NCI-H2029 (cell line): ENCODE results near the gene ARHGDIB.

Experiments used
- DNase-seq: peaks from one replicate; lab custom pipeline; 2025; lab: John Stamatoyannopoulos, UW

ARHGDIB gene

DNA sequence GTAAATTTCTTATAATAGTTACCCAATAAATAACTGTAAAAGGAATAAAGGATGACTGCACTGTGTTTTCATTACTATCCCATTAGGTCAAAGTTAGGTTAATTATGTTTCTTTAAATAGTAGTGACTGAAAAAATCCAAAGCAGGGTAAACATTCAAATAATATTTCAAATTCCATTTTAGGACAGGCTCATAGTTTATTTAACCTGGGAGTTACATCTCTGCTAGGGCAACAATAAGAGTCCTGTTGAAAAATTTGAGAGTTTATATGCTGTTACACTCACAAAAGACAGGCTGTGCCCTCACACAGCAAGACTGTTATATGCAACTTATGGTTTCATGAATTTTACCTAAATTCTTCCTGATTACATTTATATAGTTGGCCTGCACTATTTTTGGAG is 31.1 kb downstream of the ARHGDIB start:
- no peak for DNase-seq

DNA sequence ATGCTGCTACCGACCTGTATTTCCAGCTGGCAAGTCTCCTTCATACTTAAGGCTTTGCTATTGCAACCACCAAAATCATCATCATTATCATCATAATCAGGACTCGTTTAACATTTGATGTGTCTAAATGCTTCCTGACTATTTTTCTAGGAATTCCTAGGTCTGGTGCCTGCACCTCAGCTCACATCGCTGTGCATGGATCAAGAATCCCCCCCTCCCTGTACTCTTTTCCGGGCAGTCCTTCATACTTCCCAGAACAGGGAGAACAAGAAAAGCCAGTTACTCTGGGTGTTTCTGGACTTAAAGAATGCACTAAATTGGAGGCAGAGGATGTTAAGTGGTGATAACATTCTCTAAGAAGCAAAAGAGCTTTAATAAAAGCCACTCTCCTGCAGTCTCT is 32.5 kb downstream of the ARHGDIB start:
- DNase-seq: no peak

DNA sequence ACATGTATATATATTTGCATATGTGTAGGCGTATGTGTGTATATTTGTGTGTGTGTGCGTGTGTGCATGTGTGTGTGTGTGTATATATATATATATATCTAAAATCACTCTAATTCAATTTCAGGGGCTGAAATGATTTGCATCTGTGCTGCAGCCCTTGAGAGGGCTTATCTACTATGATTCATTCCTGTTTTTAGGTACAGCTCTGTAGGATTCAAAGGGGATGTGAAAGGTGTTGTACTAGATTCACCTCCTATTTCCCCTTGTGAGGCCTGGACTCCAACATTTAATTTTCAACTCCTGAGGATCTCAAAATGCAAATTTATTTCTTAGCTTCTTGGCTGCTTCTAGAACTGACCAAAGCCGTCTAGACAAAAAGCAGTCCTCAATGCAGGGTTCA is 34.1 kb downstream of the ARHGDIB start:
- DNase-seq: no peak

DNA sequence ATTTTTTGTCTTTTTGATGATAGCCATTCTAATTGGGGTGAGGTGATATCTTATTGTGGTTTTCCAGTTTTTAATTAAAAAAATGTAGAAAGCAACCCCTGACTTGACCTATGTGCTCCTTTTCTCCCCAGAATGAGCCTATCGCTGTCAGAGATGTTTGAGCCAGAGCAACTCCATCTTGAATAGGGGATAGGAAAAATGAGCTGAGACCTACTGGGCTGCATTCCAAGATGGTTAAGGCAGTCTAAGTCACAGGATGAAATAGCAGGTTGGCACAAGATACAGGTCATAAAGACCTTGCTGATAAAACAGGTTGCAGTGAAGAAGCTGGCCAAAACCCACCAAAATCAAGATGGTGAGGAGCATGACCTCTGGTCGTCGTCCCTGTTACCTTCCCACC is 36.9 kb downstream of the ARHGDIB start:
- DNase-seq: no peak

DNA sequence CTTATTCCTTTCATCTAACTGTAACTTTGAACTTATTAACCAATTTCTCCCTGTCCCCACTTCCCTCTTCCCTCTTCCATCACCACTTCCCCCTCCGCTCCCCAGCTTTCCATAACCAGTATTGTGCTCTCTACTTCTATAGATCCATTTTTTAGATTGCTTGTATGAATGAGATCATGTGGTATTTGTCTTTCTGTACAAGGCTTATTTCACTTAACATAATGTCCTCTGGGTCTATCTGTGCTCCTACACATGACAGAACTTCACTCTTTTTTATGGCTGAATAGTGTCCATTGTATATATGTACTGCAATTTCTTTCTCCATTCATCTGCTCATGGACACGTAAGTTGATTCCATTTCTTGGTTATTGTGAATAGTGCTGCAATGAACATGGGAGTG is 37.5 kb downstream of the ARHGDIB start:
- no peak for DNase-seq

DNA sequence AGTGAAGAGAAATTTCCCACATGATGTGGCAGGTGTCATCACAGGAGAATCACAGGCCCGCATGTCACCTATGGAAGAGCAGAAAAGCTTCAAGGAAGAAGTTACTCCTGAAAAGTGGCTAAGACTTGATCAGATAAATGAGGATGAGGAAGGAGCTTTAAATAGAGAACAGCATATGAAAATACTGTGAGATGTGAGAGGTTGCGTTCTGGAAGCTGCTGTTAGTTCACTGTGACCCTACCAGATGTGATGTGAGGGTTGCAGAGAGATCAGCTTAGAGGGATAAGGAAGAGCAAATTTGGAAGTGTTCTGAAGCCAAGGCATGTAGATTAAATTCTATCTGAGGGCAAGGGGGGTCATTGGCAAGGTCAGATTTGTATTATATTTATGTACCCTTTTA is 40.2 kb downstream of the ARHGDIB start:
- DNase-seq: no peak

DNA sequence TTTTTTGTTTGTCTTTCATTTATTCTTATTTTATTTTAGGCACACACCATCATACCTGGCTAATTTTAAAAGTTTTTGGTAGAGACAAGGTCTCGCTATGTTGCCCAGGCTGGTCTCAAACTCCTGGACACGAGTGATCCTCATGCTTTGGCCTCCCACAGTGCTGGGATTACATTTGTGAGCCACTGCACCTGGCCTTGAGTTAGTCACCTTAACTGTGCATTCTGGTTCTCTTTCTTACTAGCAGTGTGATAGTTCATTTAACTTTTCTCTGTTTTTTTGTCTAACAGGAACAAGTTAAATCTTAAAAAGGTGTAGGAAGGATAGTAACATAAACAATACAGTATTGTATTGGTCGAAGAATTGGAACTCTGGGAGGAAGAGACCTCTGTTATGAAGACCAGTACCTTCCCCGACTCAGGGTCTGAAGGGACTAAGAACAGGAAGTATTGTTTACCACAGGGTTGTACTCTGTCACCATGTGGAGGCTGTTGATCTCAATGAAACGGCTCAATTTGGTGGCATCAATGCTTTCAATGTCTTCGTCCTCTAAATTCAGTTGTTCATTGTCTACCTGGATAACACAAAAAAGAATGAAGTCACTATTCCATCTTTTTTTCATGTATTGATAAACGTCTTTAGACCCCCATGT is 40.8 kb downstream of the ARHGDIB start:
- no peak for DNase-seq

DNA sequence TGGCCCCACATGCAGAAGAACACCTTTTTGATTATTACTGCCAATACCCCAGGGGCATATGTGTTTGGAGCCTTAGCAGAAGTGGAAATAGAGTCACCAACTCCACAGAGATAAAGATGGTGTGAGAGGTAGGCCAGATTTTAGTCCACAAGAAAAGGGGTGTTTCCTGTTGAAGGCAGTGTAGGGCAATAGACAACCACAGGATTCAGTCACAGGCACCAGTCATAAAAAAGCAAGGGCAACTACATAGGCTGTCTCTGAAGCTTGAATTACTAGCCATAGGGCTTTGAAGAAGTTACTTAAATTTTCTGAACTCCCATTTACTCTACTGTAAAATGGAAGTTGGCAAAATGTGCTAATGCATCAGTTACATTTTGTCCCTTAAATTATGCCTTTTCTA is 41.9 kb downstream of the ARHGDIB start:
- DNase-seq: no peak

DNA sequence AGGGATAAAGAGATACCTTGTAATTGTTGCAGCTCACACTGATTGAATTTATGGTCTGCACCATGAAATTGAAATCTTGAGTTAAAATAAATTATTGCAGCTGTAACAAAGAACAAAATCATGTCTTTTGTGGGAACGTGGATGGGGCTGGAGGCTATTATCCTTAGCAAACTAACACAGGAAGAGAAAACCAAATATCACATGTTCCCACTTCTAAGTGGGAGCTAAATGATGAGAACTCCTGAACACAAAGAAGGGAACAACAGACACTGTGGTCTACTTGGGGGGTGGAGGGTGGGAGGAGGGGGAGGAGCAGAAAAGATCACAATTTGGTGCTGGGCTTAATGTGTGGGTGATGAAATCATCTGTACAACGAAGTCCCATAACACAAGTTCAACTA is 45.7 kb downstream of the ARHGDIB start:
- DNase-seq: no peak

DNA sequence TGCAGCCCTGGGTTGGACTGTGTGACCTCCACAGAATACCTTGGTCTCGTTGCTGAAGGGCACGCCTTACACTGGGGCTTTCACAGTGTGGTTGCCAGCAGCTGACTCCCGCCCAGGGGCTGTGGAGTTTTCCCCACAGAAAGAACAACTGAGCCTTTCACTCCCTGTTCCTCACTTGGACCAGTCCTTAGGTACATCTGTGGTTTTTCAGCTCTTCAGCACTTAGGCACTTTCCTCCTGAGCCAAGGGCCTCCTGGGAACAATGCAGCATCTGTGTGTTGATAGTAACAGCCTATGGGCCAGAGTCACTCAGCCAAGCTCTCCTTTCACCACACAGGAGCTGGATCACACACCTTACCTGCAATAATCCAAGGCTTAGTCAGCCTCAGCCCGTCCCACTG is 48.0 kb downstream of the ARHGDIB start:
- DNase-seq: no peak

DNA sequence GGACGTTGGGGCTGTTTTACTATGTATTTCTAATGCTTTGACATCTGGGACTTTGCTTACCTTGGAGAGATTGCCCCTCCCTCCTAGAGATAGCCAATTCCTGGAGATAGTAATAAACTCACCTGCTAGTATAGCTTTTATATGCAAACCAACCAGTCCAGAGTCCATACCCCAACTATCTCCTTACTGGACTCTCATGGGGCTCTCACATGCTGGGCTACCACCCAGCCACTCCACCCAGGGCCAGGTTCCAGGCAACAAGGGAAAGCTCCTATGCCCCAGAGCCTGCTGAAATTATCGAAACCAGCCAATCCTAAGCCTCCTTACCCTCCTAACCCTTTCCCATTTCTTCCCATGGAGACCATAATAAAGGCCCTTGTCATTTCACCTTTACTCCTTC is 50.3 kb downstream of the ARHGDIB start:
- no peak for DNase-seq

DNA sequence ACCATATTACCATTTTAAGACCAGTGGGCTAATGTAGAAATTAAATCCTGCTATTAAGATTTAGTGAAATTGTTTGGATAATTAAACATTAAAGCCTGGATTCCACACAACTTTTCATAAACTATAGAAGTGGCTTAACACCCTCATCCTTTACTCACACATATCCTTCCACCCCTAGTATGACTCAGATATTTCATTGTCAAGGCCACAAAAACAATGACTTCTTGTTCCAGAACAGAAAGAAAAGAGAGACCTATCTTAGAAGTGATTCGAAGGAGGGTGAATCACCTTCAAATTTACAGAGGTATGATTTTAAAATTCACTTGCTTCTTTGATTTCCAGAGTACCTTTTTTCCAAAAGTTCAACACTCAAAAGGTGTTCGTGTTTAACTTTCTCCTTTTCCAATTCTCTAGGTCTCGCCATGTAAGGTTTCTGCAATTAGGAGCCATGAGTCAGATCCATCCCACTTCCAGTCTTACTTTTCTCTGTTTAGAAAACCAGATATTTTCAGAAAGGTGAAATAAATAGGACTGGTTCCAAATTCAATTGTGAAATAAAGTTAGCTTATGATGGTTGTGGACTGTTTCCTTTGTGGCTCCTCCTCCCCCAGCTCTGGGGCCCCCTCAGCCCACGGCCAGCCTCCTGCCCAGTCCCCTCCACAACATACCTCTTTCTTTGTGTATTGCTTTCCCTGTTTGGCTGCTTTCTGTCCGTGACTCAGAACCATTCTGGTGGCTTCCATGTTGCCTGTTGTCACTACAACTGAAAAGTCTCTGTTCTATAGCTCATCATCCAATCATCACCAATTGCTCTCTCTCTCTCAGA is 51.1 kb downstream of the ARHGDIB start:
- no peak for DNase-seq

DNA sequence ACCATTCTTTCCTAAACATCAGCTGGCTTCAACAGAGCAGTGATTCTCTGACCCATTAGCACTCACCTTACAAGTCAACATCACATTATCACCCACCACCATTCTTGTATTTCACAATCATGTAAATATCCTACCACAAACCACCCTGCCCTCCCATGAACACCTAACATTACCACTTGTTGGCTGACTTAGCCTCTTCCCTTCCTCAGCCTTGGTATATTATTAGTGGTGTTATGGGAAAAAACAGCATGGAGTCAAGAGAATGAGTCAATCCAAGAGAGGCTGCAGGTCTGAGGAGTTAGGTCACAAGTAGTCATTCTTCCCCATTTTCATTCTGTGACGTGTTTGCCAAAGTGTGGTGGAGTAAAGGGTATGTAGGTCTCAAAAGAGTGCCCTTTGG is 53.4 kb downstream of the ARHGDIB start:
- no peak for DNase-seq

DNA sequence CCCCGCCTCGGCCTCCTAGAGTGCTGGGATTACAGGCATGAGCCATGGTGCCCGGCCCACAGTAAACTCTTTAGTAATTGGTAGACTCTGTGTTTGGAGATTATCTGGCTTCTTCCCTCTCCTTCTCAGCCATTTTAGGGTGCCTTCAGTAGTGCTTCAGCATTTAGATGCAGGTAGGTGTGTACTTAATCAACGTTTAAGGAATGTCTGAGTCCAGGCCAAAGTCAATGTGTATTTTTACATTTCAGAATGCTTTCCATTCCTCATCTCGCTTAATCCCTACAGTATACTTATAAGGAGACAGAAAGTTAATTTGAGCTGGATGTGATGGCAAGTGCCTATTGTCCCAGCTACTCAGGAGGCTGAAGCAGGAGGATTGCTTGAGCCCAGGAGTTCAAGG is 55.3 kb downstream of the ARHGDIB start:
- DNase-seq: no peak

DNA sequence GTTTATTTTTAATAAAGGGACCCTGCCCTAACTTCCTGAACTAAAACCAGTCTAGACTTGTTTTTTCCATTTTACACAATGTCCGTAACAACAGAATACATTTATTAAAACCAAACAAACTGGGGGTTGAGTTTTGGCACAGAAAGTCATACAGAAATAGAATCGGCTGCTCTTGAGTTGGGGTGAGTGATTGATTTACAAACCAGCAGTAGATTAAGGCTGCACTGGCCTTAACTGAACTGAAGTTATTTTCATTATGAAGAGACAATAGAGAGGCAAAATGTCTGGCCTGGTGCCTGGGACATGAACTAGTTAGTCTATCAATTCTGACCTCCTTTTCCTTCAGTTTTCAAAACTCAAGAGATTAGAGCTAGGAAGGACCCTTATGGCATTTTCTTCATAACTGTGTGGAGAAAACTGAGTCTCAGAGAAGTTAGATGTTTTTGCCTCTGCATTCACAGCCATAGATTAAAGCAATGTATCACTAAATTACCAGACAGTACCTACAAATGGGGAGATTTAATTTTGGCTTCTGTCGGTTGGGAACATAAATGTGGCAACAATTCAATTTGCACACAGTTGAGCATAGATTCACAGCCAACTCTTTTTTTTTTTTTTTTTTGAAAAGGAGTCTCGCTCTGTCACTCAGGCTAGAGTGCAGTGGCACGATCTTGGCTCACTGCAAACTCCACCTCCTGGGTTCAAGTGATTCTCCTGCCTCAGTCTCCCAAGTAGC is 56.0 kb downstream of the ARHGDIB start:
- no peak for DNase-seq

DNA sequence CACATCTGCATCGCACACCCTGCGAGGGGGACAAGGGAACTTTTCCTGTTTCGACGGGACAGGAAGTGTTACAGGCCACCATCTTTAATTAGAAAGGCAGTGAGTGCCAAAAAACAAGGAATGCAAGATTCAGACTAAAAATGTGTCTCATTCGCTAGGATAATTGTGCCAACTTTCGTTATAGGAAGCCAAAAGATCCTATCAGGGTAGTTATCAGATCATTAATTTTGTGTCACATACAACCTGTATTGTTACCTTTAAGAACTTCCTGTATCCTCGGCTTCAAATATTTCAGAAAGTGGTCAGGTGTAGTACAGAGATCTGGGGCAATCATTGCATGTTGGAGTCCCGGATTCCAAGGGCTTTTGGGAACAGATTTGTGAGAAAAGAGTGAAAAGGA is 56.5 kb downstream of the ARHGDIB start:
- DNase-seq: no peak

DNA sequence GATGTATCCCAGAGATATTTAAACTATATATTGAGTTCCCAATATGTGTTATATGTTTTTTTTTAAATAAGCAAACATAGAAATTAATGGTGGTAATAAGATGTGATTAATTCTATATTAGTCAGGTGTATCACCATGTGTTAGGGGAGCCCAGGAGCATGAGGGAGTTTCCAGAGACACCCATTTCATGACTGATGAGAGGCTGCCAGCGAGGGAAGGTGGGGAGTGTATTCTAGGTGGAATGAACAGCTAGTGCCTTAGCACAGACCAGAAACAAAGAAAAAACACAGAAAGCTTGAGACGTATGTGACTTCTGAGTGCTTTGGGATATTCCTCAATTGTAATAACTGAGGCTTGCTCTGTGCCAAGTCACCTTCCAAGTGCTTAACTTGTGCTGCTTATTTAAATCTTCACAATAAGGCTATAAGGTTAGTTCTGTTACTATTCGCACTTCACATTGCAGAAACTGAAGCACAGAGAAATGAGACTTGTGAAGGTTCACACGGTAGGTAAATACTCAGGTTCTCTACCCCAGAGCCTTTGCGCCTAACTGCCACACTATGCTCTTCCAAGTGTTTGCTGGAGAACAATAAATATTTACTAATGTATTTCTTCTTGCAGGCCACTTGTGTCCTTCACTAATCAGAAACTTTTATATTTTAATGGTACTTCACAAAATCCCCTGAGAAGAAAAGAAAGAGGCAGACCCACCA is 57.9 kb downstream of the ARHGDIB start:
- DNase-seq: no peak

DNA sequence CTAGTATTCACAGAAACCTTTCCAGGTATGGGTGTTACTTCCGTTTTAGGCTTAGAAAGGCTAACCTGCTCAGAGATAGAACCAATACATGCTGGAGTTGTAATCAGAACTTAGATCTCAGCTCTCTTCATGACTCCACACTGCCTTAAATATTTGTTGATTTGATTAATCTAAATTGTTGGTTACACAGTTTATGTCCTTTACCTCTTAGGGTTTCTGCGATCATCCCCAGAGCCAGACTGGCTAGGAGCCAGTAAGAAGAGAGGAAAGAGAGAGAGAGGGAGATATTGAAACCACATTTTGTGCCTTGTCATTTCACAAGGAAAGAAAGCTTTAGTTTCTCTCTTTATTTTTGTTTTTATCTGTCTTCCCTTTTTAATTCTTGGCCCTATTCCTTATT is 58.9 kb downstream of the ARHGDIB start:
- DNase-seq: no peak

DNA sequence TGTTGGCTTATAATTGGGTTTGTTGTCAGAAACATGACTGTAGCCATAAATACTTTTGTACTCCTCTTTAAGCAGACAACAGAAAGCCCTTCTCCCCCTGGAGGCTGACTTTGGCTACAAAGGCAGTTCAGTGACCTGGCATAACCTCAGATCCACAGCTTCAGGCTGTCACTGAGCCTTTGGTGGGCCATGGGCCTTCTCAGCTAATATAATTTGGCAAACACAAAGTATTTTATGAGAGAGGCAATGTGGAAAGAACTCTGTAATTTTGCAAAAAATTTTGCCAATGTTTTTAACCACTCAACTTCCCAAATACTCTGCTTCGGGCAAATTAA is 60.2 kb downstream of the ARHGDIB start:
- DNase-seq: no peak

DNA sequence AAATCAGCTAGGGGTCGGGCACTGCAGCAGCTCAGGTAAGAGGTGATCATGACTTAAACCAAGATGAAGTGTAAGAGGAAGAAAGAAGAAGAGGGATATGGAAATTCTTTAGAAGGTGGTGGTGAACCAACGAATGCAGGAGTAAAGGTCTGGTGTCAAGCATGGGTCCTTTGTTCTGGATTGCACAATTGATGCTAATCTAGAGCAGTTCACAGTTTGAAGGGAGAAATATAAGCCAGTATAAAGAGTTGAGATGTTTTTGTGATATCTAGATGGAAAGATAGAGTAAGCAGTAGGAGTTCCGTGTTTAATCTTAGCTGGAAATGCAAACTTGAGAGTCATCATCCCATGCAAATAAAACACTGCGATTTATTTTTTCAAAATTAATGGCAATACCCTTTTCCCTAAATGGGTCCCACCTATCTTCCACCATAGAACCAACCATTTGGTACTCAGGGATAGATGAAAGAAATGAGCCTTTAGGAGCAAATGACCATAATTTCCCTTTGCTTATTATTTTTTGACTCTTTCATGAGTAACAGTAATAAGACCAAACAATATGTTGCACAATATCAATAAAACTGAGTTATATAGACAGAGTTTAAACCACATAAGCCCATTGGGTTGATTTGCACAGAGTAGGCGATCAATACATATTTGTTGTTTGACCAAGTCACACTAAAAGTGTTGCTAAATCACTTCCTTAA is 60.7 kb downstream of the ARHGDIB start:
- no peak for DNase-seq

DNA sequence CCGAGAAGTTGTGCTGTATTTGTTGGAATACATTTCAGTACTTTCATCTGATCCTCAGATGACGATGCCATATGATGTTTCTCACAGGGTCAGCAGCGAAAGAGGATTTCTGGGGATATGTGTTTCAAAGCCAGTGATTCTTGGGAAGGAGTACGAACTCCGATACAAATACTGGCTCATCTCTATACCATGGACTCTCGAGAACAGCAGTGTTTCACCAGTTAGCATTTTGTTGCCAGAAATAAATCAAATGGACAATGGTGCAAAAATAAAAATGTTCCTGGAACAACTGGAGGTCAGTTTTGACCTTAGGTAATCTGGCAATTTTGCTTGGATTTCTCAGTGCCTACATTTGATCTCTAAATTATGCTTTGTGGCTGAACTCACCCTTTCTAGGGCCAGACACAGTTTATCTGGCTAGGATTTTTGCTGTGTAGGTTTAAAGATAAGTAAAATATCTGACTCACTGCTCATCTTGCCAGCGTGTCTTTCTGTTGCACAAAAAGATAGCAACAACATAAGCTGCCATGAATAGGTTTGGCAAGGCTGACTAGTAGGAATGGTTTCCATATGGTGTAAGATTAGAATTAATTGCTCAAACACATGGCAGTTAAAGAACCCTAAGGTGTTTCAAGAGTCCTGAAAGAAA is 64.8 kb downstream of the ARHGDIB start:
- no peak for DNase-seq
